Spleen (tissue), 11 donors: ENCODE data around the gene NUP88. TPM values are rescaled to one million over a fixed set of nuclear protein-coding genes. Genes with fewer than 3 reads are reported as not detected.

ENCODE experiments used
- DNase-seq: peaks from one replicate; pipeline ENCODE4 v3.0.0-alpha.2; 2020
- H3K27ac ChIP-seq, 8 donors: fragments of 200-600 bp; sonication (generic) in 7 of 8; 1 replicate in 4 of 8; 2 replicates in 4 of 8; pipeline versions ENCODE4 v1.5.0 to v1.8.0; 2016 to 2021; ENCODE audit warnings: inconsistent platforms in 4 of 8, mild to moderate bottlenecking in 4 of 8, moderate library complexity in 1 of 8
- H3K27me3 ChIP-seq, 7 donors: fragments of 200-600 bp; sonication (generic) in 6 of 7; replicated peaks in 1 of 7; 1 replicate in 4 of 7; 2 replicates in 3 of 7; pipeline versions ENCODE4 v1.5.0 to v1.8.0; 2016 to 2021; ENCODE audit warnings: inconsistent platforms in 3 of 7, mild to moderate bottlenecking in 1 of 7
- H3K36me3 ChIP-seq, 6 donors: fragments of 200-600 bp; sonication (generic) in 5 of 6; 1 replicate in 4 of 6; 2 replicates in 2 of 6; pipeline versions ENCODE4 v1.5.0 to v1.8.0; 2016 to 2021; ENCODE audit warnings: inconsistent platforms in 2 of 6
- H3K4me1 ChIP-seq, 6 donors: fragments of 200-600 bp; sonication (generic) in 5 of 6; 1 replicate in 3 of 6; 2 replicates in 3 of 6; pipeline versions ENCODE4 v1.5.0 to v1.8.0; 2016 to 2021; ENCODE audit warnings: inconsistent platforms in 3 of 6
- H3K4me3 ChIP-seq, 8 donors: fragments of 200-600 bp; sonication (generic) in 7 of 8; 1 replicate in 4 of 8; 2 replicates in 4 of 8; pipeline versions ENCODE4 v1.5.0 to v1.8.0; 2016 to 2021; ENCODE audit warnings: inconsistent platforms in 4 of 8, mild to moderate bottlenecking in 4 of 8, moderate library complexity in 2 of 8
- H3K9me3 ChIP-seq, 8 donors: fragments of 200-600 bp; sonication (generic) in 7 of 8; 1 replicate in 4 of 8; 2 replicates in 4 of 8; pipeline versions ENCODE4 v1.5.0 to v1.8.0; 2016 to 2021; ENCODE audit warnings: inconsistent platforms in 4 of 8
- POLR2A ChIP-seq, 3 donors: fragments of 450-650 bp; IDR thresholded peaks; one replicate each; pipeline ENCODE4 v1.5.1; 2017; ENCODE audit warnings: antibody characterized with exemption in 3 of 3, mild to moderate bottlenecking in 1 of 3
- POLR2AphosphoS5 ChIP-seq, 3 donors: sonication (generic); formaldehyde crosslinking; IDR thresholded peaks; one replicate each; pipeline ENCODE4 v1.5.1; 2017; ENCODE audit warnings: antibody characterized with exemption in 3 of 3
- WGBS, 5 donors: extraction: QIAGEN DNeasy Blood & Tissue Kit in 3 of 5; methylation state at CpG; one replicate each; pipeline versions ENCODE4 v1.1.5 to v1.1.7; 2013 to 2018; 5-methylcytosine and 5-hydroxymethylcytosine counted together
- intact Hi-C: fragments of 100-400 bp; cut with DNase I; formaldehyde crosslinking; loops from one replicate; pipeline ENCODE4 v1.15.0; 2023; ENCODE audit warnings: low total_unique reads
- polyA plus RNA-seq, 3 donors: library from polyadenylated mRNA; stranded (reverse); fragments of 200-250 nt; gene quantifications; one replicate each; pipeline ENCODE4 v1.2.1, GENCODE V29; 2013
- total RNA-seq, 7 donors: library from RNA; depleted of rRNA in 3 of 7; stranded (reverse); fragments of >200 nt in 3 of 7; fragmentation: NEBNext Ultra II Directional in 4 of 7; extraction: Animal tissue kit (Norgen Biotek cat#: 25700) in 4 of 7; gene quantifications; one replicate each; pipeline versions ENCODE4 v1.1.0 to v1.2.1, GENCODE V29; 2016 to 2021
- TF ChIP-seq, protein P1 (sequence below), 11 experiments: fragments of 200-600 bp in 7 of 11; fragments of 450-650 bp in 4 of 11; sonication (generic) in 4 of 11; IDR thresholded peaks in 8 of 11; conservative IDR thresholded peaks in 3 of 11; 1 replicate in 7 of 11; 2 replicates in 4 of 11; pipeline versions ENCODE4 v1.4.0 to v1.8.0; 2016 to 2021; ENCODE audit warnings: antibody characterized with exemption in 11 of 11, inconsistent platforms in 4 of 11, mild to moderate bottlenecking in 1 of 11
- donor health status: healthy with polysubstance abuse.
- donor health status: DM: no; HTN: no; CAD: no; lungs with moderate emphysema.
- donor health status: DM: no; HTN: no; CAD: no.
- donor health status: Bipolar disorder and iron deficiency.
- donor health status: healthy.
- donor health status: DM: no; HTN: no; CAD: no.
- donor health status: DM: yes; HTN: yes; CAD: no.

Gene NUP88
- total and polyA plus RNA-seq, 10 donors: 67.8 to 131 (median 94.0) TPM

- Histone ChIP-seq H3K4me3 (no peak overlapping the region), H3K9me3 (no peaks in the 10 kb centered on the region), H3K4me1 (peaks cover 0 to 62% (median 6%) of the 10 kb centered on the region in 6 donors), H3K36me3 (peaks cover 5 to 100% (median 96%) of the 10 kb centered on the region in 6 donors), H3K27me3 (no peaks in the 10 kb centered on the region), H3K27ac (no peak overlapping the region)
- intact Hi-C loops: no loop called here
- no peak for TF ChIP-seq POLR2A (IDR thresholded peaks at IDR 0.05)
- TF ChIP-seq POLR2AphosphoS5 (IDR thresholded peaks at IDR 0.05): no peak
- TF ChIP-seq, protein P1, sequence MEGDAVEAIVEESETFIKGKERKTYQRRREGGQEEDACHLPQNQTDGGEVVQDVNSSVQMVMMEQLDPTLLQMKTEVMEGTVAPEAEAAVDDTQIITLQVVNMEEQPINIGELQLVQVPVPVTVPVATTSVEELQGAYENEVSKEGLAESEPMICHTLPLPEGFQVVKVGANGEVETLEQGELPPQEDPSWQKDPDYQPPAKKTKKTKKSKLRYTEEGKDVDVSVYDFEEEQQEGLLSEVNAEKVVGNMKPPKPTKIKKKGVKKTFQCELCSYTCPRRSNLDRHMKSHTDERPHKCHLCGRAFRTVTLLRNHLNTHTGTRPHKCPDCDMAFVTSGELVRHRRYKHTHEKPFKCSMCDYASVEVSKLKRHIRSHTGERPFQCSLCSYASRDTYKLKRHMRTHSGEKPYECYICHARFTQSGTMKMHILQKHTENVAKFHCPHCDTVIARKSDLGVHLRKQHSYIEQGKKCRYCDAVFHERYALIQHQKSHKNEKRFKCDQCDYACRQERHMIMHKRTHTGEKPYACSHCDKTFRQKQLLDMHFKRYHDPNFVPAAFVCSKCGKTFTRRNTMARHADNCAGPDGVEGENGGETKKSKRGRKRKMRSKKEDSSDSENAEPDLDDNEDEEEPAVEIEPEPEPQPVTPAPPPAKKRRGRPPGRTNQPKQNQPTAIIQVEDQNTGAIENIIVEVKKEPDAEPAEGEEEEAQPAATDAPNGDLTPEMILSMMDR (IDR thresholded peaks at IDR 0.05 in 8 of 11, conservative IDR thresholded peaks at IDR 0.05 in 3 of 11): no peak
- WGBS, 5 donors: 82 to 92% (median 85%) methylated on average over 7 of the region's 7 CpGs
- no peak for DNase-seq
Measured at GRCh38 chr17:5410594-5411272, 8.7 kb downstream of the NUP88 start.

DNA sequence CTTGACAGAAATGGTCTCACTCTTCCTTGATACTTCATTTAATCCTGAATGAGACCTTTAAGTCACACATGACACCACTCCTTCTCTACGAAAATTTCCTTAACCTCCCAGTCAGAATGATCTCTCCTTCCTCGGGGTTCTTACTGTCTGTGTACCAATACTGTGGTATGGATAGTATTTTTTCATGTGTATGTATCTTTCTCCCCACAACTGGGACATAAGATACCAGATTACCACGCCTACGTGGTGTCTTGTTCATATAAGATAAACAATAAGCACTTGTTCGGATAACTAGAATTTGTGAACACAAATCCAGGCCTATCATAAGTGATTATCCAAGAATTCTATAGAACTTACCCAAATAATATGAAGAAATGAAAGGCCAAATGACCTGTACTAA is 11.3 kb downstream of the NUP88 start:
- TF ChIP-seq, protein P1 (IDR thresholded peaks at IDR 0.05 in 8 of 11, conservative IDR thresholded peaks at IDR 0.05 in 3 of 11): no peak
- TF ChIP-seq POLR2A (IDR thresholded peaks at IDR 0.05): no peak
- no peak for TF ChIP-seq POLR2AphosphoS5 (IDR thresholded peaks at IDR 0.05)
- Histone ChIP-seq H3K4me1 (peaks cover 0 to 37% (median 0%) of the 10 kb centered on the region in 6 donors), H3K27me3 (no peaks in the 10 kb centered on the region), H3K36me3 (peaks cover 14 to 100% (median 96%) of the 10 kb centered on the region in 6 donors), H3K9me3 (no peaks in the 10 kb centered on the region), H3K4me3 (no peak overlapping the region), H3K27ac (no peak overlapping the region)
- no peak for DNase-seq
- WGBS, 5 donors: 83 to 98% (median 85%) methylated on average over 5 of the region's 5 CpGs
- intact Hi-C loops: no loop called here

GRCh38 chr17:5405400-5405799 is 14.1 kb downstream of the NUP88 start:
- Histone ChIP-seq H3K4me3 (no peak overlapping the region), H3K9me3 (no peaks in the 10 kb centered on the region), H3K4me1 (peaks cover 0 to 9% (median 0%) of the 10 kb centered on the region in 6 donors), H3K27ac (no peak overlapping the region), H3K36me3 (peaks cover 12 to 100% (median 97%) of the 10 kb centered on the region in 6 donors), H3K27me3 (no peaks in the 10 kb centered on the region)
- no peak for TF ChIP-seq POLR2AphosphoS5 (IDR thresholded peaks at IDR 0.05)
- TF ChIP-seq, protein P1 (IDR thresholded peaks at IDR 0.05 in 8 of 11, conservative IDR thresholded peaks at IDR 0.05 in 3 of 11): no peak
- TF ChIP-seq POLR2A (IDR thresholded peaks at IDR 0.05): no peak
- 88 to 95% (median 92%) methylated on average over 4 of the region's 4 CpGs for WGBS, 5 donors
- no peak for DNase-seq
- intact Hi-C loops: no loop called here

- TF ChIP-seq POLR2A (IDR thresholded peaks at IDR 0.05): no peak
- TF ChIP-seq POLR2AphosphoS5 (IDR thresholded peaks at IDR 0.05): no peak
- TF ChIP-seq, protein P1 (IDR thresholded peaks at IDR 0.05 in 8 of 11, conservative IDR thresholded peaks at IDR 0.05 in 3 of 11): no peak
- H3K4me3 ChIP-seq: no peak overlapping the region
- no peak for DNase-seq
- H3K9me3 ChIP-seq: no peaks in the 10 kb centered on the region
- no peaks in the 10 kb centered on the region for H3K27me3 ChIP-seq
- no peaks in the 10 kb centered on the region for H3K4me1 ChIP-seq
- H3K36me3 ChIP-seq: peaks cover 4 to 100% (median 97%) of the 10 kb centered on the region in 6 donors
- intact Hi-C loops: no loop called here
- WGBS, 5 donors: 85 to 98% (median 90%) methylated on average over 6 of the region's 6 CpGs
- H3K27ac ChIP-seq: no peak overlapping the region
Measured at GRCh38 chr17:5399767-5400166, 19.7 kb downstream of the NUP88 start.
